Loucy (cell line): ENCODE measurements around the gene UBE3C.
"Not testable (repeated sequence)": the region's sequence is repeated elsewhere in the genome, so short reads cannot be mapped to it uniquely, and the experiment has no call there.

ENCODE experiments used
- H2AFZ ChIP-seq: fragments of 200-600 bp; sonication (generic); 2 replicates; pipeline ENCODE4 v1.6.0; 2016; ENCODE audit warnings: antibody characterized with exemption, mild to moderate bottlenecking, low read length, moderate library complexity
- H3F3A ChIP-seq: fragments of 200-600 bp; 2 replicates; pipeline ENCODE4 v1.6.0; 2016; ENCODE audit warnings: antibody characterized with exemption, low read depth, mild to moderate bottlenecking
- H3K27me3 ChIP-seq: fragments of 200-600 bp; sonication (generic); 2 replicates; pipeline ENCODE4 v1.6.1; 2014; ENCODE audit warnings: low read length, mild to moderate bottlenecking; ENCODE audit not compliant: insufficient read depth, poor library complexity, severe bottlenecking
- H3K36me3 ChIP-seq: fragments of 200-600 bp; sonication (generic); 2 replicates; pipeline ENCODE4 v1.6.1; 2016; ENCODE audit warnings: low read length; ENCODE audit not compliant: insufficient read depth
- H3K4me1 ChIP-seq: fragments of 200-600 bp; sonication (generic); 2 replicates; pipeline ENCODE4 v1.5.1; 2014; ENCODE audit warnings: low read length, mild to moderate bottlenecking; ENCODE audit not compliant: insufficient read depth, poor library complexity, severe bottlenecking
- H3K4me2 ChIP-seq: fragments of 200-600 bp; sonication (generic); 2 replicates; pipeline ENCODE4 v1.6.0; 2014; ENCODE audit warnings: antibody characterized with exemption, low read length, low read depth, mild to moderate bottlenecking; ENCODE audit not compliant: poor library complexity, severe bottlenecking
- H3K4me3 ChIP-seq: fragments of 200-600 bp; sonication (generic); 2 replicates; pipeline ENCODE4 v1.5.1; 2014; ENCODE audit warnings: low read length, mild to moderate bottlenecking, mixed read lengths; ENCODE audit not compliant: poor library complexity, severe bottlenecking
- H3K79me2 ChIP-seq: fragments of 200-600 bp; sonication (generic); 2 replicates; pipeline ENCODE4 v1.6.1; 2014; ENCODE audit warnings: low read length; ENCODE audit not compliant: insufficient read depth
- H3K9ac ChIP-seq: fragments of 200-600 bp; sonication (generic); 2 replicates; pipeline ENCODE4 v1.6.0; 2014; ENCODE audit warnings: mild to moderate bottlenecking, low read depth, low read length, moderate library complexity; ENCODE audit not compliant: poor library complexity, severe bottlenecking
- H3K9me2 ChIP-seq: fragments of 200-600 bp; sonication (generic); replicated peaks from 2 replicates; pipeline ENCODE4 v1.6.1; 2016; ENCODE audit warnings: low read depth, low read length, mixed read lengths
- H3K9me3 ChIP-seq: fragments of 200-600 bp; sonication (generic); 2 replicates; pipeline ENCODE4 v1.6.1; 2014; ENCODE audit warnings: mild to moderate bottlenecking, antibody characterized with exemption, low read length, low read depth; ENCODE audit not compliant: insufficient read depth
- H4K20me1 ChIP-seq: fragments of 200-600 bp; sonication (generic); 2 replicates; pipeline ENCODE4 v1.6.0; 2014; ENCODE audit warnings: antibody characterized with exemption, low read length, mild to moderate bottlenecking; ENCODE audit not compliant: insufficient read depth, poor library complexity, severe bottlenecking
- EZH2phosphoT487 ChIP-seq: fragments of 200-600 bp; IDR thresholded peaks from 2 replicates; pipeline ENCODE4 v1.6.1; 2018; ENCODE audit warnings: antibody characterized with exemption, mild to moderate bottlenecking, moderate library complexity, borderline replicate concordance
- TF ChIP-seq, protein P1 (sequence below): fragments of 200-600 bp; sonication (generic); conservative IDR thresholded peaks from 2 replicates; pipeline ENCODE4 v1.5.1; 2014; ENCODE audit warnings: mild to moderate bottlenecking, antibody characterized with exemption, low read length

UBE3C gene

DNA sequence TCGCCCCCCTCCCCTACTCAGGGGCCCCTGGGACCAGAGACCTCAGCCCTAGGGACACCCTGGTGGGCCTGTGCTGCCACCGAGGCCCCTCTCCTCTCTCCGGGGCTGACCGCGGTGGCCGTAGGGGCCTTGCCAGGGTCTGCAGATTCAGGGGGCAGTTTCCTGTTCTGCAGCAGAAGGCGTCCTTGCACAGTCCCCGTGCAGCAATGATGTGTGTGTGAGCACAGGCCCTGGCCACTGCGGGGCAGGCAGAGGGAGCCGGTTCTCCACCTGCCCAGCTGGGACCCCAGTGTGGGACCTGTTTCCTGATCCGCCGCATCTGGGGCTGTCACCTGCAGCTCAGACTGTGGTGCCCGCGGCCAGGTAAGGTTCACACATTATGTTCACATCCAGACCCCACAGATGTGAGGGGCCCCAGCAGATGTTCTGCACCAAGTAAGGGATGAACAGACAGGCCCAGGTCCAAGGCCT, 137.4 kb downstream of the UBE3C start:
- H4K20me1 ChIP-seq, result no peaks in the 10 kb centered on the region
- peak overlapping the region; percentile 67 for H3K4me2 ChIP-seq
- no peak overlapping the region for H2AFZ ChIP-seq
- no peak for TF ChIP-seq EZH2phosphoT487
- TF ChIP-seq, protein P1, sequence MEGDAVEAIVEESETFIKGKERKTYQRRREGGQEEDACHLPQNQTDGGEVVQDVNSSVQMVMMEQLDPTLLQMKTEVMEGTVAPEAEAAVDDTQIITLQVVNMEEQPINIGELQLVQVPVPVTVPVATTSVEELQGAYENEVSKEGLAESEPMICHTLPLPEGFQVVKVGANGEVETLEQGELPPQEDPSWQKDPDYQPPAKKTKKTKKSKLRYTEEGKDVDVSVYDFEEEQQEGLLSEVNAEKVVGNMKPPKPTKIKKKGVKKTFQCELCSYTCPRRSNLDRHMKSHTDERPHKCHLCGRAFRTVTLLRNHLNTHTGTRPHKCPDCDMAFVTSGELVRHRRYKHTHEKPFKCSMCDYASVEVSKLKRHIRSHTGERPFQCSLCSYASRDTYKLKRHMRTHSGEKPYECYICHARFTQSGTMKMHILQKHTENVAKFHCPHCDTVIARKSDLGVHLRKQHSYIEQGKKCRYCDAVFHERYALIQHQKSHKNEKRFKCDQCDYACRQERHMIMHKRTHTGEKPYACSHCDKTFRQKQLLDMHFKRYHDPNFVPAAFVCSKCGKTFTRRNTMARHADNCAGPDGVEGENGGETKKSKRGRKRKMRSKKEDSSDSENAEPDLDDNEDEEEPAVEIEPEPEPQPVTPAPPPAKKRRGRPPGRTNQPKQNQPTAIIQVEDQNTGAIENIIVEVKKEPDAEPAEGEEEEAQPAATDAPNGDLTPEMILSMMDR, result peak; percentile 30
- H3K79me2 ChIP-seq, result no peaks in the 10 kb centered on the region
- H3K4me3 ChIP-seq, result peak overlapping the region; percentile 52
- no peaks in the 10 kb centered on the region for H3K9me2 ChIP-seq
- peak overlapping the region; percentile 42 for H3K9ac ChIP-seq
- H3K4me1 ChIP-seq, result peaks cover 17% of the 10 kb centered on the region
- H3K9me3 ChIP-seq, result no peaks in the 10 kb centered on the region
- no peaks in the 10 kb centered on the region for H3K27me3 ChIP-seq
- H3F3A ChIP-seq, result no peaks in the 10 kb centered on the region
- H3K36me3 ChIP-seq, result no peaks in the 10 kb centered on the region; the same call in 1 of the 2 replicates

DNA sequence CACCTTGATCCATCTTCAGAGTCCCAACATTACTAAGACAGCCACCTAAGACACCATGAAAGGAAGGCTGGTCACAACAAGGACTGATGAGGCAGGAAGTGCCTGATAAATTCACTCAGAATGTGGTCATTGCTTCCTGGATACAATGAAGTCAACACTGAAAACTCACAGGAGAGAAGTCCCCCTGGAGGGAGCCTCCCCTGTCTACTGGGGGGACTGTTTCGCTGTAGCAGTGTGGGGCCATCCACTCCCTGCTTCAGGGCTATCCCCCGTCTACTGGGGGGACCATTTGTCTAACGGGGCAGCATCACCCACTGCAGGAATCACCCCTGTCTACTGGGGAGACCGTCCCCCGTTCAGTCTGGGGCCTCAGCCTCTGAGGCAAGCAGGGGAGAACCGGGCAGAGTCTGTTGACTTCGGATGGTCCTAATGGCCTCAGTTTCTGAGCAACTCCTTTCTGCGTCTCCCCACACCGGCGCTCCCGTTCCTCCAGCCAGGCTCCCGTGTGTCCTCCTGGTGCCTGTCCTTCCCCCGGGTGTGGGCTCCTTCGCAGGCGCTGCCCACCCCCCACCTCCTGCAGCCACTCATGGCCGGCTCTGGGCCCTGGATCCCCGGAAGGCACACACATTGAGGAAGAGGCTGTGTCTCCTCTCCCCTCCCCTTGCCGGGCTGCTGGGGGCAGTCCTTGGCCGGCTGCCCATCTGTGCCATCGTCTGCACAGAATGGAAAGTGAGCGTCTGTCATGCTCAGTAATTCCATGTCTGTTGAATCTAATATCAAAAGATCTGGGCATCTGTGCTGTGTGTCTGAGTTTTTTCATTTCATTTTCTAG, 138.2 kb downstream of the UBE3C start:
- Histone ChIP-seq H3K9me2 (no peaks in the 10 kb centered on the region), H3K79me2 (no peaks in the 10 kb centered on the region), H3K36me3 (no peaks in the 10 kb centered on the region), H4K20me1 (no peaks in the 10 kb centered on the region), H3K4me3 (peak overlapping the region; percentile 52), H3K9ac (peak overlapping the region; percentile 42), H2AFZ (no peak overlapping the region), H3K4me2 (peak overlapping the region; percentile 67), H3K9me3 (no peaks in the 10 kb centered on the region), H3K27me3 (no peaks in the 10 kb centered on the region), H3K4me1 (peaks cover 17% of the 10 kb centered on the region), H3F3A (no peaks in the 10 kb centered on the region)
- TF ChIP-seq, protein P1, result no peak
- TF ChIP-seq EZH2phosphoT487, result no peak

DNA sequence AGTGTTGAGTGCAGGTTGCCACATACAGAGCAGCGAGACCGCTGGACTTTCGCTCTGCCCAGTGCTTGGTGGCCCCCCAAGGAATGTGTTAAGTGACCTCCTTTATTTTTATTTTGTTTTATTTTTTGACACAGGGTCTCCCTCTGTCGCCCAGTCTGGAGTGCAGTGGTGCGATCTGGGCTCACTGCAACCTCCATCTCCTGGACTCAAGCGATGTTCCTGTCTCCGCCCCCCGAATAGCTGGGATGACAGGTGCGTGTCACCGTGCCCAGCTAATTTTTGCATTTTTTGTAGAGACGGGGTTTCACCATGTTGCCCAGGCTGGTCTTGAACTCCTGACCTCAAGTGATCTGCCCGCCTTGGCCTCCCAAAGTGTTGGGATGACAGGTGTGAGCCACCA, 138.8 kb downstream of the UBE3C start:
- H3K36me3 ChIP-seq, H3K79me2 ChIP-seq, H3K4me3 ChIP-seq, H3K9me3 ChIP-seq, H3K9ac ChIP-seq, H2AFZ ChIP-seq, H3K9me2 ChIP-seq, H3K27me3 ChIP-seq, H3F3A ChIP-seq, H4K20me1 ChIP-seq: not testable (repeated sequence)
- H3K4me2 ChIP-seq, result peak overlapping the region; percentile 67
- peaks cover 17% of the 10 kb centered on the region for H3K4me1 ChIP-seq
